Gastroesophageal sphincter (tissue), 3 donors: ENCODE results near the gene SYNDIG1.

Experiments used
- CTCF ChIP-seq, 4 experiments: fragments of 200-600 bp in 2 of 4; fragments of 450-650 bp in 2 of 4; sonication (generic) in 1 of 4; IDR thresholded peaks; one replicate each; pipeline ENCODE4 v1.5.1; 2017 to 2019; ENCODE audit warnings: antibody characterized with exemption in 4 of 4, mild to moderate bottlenecking in 2 of 4, moderate library complexity in 2 of 4
- EP300 ChIP-seq: sonication (generic); formaldehyde crosslinking; IDR thresholded peaks from one replicate; pipeline ENCODE4 v1.6.1; 2017; ENCODE audit warnings: antibody characterized with exemption, mild to moderate bottlenecking
- POLR2A ChIP-seq, 2 donors: fragments of 450-650 bp; IDR thresholded peaks; one replicate each; pipeline ENCODE4 v1.6.1; 2017; ENCODE audit warnings: antibody characterized with exemption in 2 of 2, mild to moderate bottlenecking in 2 of 2, moderate library complexity in 1 of 2
- POLR2AphosphoS5 ChIP-seq: sonication (generic); formaldehyde crosslinking; IDR thresholded peaks from one replicate; pipeline ENCODE4 v1.6.1; 2017; ENCODE audit warnings: antibody characterized with exemption

- TF ChIP-seq CTCF (IDR thresholded peaks at IDR 0.05) (no peak), POLR2AphosphoS5 (no peak), POLR2A (IDR thresholded peaks at IDR 0.05) (no peak), EP300 (no peak)
These were observed 6.9 kb upstream of the SYNDIG1 start for GRCh38 chr20:24462460-24463010.
